GM19043 (cell line): Measurements from ENCODE around the gene SGCD.

Experiments used
- ATAC-seq: cut with Tn5 transposase; IDR thresholded peaks from one replicate; pipeline ENCODE4 v1.9.1; 2021; ENCODE audit warnings: low read depth; ENCODE audit not compliant: unreplicated experiment

Gene SGCD

DNA sequence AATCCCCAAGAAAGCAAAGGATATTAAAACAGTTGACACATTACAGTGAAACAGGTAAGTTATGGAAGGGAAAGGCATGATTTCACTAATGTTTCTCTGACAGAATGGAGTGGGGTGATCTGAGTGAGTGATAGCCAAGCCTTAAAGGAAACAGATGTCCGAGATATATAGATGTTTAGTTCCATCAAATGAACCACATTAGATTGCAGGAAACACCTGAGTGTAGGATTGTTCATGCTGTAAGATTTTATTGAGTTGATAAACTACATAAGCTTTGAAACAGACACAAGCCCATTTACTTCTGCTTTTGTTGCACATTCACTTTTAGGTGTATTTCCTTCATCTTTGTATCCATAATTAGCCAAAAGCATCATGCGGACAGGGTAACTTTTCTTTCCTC lies 356.0 kb downstream of the SGCD start:
- no peak for ATAC-seq

DNA sequence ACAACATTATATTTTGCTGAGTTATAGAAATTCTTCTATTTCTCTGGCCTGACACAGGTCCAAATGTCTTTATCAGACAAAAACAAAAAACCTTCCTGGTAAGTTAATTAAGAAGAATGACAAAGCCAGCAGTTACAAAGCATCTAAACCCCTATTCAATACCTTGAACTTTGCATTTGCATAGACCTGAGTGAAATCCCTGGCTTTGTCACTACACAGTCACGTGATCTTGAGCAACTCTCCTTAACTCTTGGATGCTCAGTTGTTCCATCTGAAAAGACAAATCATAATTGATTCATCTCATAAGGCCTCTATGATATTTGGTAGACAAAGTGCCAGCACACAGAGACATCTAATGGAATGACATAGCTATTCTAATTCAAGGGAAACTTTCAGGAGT lies 356.5 kb downstream of the SGCD start:
- no peak for ATAC-seq

DNA sequence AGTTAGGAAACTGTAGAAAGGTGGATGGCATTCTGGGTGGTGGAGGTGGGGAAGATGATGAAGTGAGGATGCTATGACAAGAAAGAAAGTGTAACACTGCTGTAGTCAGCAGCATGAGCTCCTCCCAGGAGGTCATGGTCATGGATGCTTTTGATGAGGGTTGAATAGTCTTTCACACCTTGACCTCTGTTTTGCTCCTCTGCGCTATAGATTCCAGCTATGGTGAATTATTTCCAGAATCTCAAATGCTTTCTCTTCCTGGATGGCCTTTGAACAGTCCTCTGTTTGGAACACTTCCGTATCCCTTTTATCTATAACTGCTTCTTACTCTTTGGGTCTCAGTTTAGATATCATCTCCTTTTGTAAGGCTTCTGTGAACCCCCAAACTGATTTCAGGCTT lies 357.3 kb downstream of the SGCD start:
- ATAC-seq: no peak

DNA sequence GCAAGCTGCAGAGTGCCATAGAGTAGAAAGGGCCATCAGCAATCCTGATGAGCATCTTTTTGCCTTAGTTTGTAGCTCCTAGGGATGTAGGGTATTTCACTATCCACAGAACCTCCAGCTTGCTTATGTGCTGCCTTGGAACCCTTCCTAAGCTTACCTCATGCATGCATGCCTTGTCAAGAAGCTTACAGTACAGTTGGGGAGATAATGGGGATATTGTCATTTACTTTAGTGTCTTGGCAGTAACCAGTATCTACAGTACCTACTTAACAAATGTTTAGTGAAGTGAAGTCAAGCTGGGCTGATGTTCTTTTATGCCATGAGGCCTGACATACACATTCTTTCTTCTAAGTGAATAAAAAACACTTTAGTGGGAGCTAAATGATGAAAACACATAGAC lies 358.5 kb downstream of the SGCD start:
- ATAC-seq: no peak

DNA sequence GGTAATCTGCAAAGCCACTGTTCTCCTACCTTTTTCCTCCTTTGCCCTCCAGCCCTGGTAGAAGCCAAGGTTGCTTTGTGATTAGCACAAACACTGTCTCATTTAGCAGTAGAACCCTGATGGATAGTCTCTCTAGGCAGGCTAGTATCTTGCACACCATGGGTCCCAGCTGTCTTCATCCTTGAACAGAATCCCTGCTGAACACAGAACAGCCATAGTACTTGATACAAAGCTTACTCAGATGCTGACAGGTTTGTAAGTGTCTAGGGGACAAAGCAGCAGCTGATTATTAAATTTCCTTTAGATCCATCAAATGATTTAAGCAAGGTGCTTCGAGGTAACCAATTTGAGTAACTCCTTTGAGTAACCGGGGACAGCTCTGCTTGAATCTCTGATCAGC lies 359.4 kb downstream of the SGCD start:
- no peak for ATAC-seq

DNA sequence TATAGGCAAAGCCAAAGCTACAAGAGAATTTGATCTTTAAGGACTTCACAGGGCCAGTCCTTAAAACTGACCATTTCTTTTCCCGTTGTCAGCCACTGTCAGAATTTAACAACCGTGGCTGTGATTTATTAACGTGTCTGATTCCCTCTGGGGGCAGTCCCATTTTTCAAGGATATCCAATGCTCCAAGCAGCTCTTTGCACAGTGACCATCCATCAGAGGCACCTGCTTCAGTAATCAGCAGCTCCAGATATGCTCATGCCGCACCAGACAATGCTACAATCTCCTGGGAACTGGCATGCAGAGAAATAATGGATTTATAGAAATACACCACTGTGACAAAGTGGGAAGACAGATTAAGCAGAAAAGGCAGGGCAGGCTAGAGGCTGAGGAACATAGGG lies 359.8 kb downstream of the SGCD start:
- ATAC-seq: no peak

DNA sequence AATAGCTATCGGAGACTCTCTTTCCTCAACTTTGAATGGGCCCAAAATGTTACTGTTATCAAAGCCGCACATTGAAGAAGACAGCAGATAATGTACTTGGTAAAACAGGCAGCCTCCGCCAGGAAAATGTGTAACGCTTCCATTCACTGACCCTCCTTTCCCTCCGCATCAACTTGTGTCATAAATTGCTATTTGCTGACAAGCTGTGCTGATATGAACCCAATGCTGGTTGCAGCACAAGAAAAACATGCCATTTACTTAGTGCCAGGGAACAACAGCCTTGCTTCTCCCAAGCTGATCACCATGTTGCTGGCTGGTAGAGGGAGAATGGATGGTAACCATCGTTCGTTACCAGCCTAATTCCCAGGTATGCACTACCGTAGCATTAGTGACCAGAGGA lies 360.6 kb downstream of the SGCD start:
- no peak for ATAC-seq

DNA sequence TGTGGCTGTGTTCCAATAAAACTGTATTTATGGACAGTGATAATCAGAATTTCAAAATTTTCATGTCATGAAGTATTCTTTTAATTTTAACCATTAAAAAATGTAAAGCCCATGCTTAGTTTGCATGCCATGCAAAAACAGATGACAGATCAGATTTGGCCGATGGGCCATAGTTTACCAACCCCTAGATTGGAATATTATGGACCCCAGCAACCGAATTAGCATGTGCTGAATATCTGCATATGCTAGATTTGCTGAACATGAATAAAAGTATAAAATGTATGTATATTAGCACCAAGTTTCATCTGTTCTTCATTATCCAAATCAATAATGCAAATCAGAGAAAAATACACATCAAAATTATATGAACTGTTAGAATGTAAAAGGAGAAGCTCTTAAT lies 364.6 kb downstream of the SGCD start:
- ATAC-seq: no peak

DNA sequence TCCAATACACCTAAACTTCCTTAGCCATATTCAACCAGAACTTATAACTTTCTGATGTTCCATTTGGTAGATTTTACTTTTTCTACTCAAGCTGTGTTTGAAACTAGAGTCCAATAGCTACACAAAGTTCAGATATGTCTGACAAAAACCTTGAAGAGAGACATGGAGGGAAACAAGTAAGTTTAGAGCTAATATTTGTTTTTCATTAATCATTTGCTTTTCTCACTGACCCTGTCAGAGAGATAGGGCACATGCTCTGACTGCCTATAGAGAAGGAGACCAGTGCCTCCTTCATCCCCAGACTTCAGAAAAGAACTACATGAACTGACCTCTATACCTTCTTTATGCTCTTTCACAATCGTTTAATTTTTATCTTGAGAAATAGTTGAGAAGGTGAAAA lies 366.1 kb downstream of the SGCD start:
- no peak for ATAC-seq

DNA sequence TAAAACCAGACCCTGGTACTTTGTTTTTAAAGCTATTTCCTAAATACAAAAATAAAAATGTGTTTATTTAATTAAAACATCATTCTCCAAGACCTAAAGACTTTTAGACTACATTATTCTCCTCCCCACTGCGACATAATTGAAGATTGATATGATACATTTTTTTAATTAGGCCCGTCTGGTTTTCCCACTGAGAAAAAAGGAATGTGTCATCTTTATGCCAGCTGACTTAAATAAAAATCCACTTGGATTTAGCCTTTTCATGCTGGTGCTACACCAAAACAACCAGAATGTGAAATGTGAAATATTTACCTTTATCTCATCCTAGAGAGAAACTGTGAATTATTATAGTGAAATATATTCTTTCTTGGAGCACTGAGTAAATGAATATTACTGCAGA lies 367.6 kb downstream of the SGCD start:
- ATAC-seq: no peak

DNA sequence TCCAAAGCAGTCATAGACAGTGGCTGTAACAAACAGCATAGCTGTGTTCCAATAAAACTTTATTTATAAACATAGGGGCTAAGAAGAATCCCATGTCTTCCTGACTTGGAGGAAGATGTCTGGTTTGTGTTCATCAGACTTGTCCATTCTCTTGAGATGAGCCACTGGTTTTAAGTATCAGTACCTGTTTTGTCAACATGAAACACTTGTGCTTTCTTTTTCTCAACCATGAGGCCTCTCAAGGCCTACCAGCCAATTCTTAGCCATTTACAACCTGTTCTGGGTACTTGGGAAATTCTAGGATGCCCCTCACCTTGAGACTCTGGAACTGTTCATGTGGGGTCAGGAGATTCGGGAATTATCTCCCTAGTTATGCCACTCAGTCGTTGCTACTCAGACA lies 368.8 kb downstream of the SGCD start:
- ATAC-seq: no peak

DNA sequence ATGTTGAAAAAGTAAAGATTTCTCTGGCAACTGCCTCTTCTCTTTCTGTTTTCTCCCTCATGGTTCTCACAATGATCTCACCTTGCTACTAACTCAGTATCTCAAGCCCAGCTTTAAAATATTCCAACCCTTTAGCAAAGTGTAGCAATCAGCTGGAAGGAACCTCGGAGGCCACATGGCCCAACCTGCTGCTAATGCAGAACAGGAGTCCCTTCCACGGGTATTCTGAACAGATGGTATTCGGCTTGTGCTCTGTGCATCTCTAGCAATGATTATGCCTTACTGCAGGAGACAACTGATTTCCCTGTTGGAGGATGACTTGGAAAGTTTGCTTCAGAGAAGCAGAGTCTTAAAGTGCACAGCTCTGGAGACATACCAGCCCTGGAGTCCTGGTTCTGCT lies 371.4 kb downstream of the SGCD start:
- ATAC-seq: no peak

DNA sequence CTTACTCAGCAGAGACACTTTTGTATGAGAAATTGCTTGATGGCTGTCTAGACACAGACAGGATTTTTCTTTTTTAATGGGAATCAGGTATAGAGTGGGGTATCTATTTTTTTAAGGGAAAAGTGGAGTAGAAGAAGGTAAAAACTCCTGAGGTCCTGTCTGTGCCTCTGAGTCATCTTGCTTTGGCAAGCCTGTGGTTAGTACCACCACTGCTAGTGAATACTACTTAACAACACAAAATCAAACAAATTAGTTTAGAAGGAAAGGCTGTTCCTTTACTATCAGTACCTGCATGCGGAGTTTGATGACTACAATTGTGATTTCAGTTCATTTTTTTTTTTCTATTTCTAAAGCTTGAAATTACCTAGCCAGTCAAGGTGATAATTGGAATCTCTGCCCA lies 372.2 kb downstream of the SGCD start:
- no peak for ATAC-seq

DNA sequence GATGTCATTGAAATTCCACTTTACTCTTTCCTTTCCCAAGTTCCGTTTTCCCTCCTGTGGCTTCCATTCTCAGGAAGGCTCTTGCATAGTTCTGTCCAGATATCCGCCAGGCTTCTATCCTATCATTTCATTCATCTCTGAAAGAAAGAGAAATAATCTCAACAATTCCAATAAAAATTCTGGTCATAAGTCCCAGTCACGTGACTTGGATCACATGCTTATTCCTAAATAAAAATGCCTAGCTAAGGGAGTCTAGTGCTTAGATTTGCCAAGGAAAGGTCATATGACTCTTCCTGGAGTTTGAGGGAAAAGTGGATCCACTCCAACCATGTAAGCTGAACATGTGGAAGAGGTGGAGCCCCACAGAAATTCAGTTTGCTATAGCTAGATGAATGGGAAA lies 377.2 kb downstream of the SGCD start:
- no peak for ATAC-seq

DNA sequence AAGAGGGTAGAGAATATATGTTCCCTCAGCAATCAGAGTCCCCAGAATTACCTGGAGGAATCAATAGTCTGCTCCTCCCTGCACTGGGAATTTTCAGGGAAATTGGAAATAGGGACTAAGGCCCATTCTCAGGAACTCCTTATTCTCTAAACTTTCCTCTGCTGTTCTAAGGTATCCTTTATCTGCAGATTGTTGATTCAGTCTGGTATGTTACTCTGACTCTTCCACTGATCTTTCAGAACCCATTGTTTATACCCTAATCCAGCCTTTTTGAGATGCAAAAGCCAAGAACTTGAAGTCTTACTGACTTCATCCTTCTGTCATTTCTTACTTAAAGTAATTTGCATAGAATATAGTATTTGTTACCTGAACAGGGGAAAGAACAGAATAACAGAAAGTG lies 379.7 kb downstream of the SGCD start:
- no peak for ATAC-seq

DNA sequence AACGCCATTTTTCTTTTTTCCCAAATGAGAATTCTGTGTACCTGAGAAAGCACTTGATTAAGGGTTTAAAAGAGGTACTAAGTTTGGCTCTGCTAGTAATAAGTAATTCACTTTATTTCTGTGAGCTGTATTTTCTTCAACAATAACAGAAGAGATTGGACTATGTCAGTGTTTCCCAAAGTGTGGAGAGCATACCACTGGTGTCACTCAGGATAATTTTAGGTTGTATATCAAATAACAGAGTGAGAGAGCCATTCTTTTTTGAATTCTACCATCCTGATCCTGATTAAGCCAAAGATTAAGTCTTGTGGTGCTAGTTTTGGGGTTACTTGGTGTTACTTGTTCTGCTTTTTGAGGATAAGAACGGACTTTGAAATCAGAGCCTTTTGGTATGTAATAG lies 380.8 kb downstream of the SGCD start:
- no peak for ATAC-seq

DNA sequence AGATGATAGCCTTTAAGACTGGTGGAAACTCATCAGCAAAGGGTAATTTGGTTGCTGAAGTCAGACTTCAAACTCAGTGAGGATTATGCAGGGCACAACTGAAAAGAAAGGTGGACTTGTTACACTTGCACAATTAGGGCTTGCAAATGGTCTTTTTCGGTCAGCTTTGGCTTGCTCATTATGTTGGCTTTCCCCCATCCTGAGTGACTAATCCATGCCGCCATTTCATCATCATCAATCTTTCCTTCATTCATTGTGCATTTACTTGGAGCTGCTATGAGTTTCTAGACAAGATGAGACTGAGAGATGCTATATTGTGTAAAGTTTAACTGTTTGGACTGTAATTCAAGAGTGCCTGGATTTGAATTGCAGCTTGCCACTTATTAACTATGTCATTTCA lies 388.3 kb downstream of the SGCD start:
- no peak for ATAC-seq

DNA sequence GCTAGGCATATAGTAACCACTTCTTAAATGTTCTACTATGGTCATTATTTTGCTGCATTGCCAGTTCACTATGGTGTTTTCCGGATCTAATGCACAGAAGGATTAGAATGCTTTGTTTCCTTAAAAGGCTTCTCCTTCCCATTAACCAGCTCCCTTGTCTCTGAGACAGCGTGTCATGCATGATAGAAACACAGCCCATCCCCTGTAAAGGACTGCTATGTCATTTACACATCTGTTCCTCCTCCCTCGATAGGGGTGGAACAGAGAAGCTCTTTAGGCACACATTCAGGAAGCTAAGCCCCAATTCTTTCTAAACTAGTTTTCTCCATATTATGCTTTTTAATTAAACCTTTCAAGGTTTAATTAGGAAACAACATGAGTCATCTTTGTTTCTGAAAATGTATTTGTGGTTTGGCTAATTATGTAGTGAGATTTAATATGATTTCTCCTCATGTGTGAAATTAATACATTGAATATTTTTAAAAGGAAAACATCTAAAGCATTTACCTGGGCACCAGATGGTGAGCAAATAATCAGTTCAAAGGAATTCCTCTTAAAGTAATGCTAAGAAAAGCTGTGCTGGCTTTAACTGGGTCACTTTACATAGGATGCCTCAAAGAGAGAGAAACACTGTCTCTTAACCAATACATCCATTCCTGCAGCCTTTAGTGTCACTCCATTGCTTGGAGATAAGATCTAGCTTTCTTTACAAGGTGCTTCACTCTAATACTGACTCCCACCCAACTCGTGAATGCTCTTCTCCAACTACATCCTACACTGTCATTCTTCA lies 389.8 kb downstream of the SGCD start:
- ATAC-seq: no peak

DNA sequence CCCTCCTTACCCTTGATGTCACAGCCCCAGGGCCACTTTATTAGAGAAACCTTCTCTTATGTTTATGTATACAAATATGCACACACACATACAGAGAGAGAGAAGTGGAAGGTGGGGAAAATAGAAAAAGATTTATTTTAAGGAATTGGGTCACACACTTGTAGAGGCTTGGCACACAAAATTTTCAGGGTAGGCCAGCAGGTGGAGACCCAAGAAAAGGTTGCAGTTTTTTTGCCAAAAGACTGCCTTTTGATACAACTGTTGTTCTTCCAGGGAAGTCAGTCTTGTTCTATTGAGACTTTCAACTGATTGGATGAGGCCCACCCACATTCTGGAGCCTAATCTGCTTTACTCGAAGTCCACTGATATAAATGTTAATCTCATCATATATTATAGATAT lies 392.0 kb downstream of the SGCD start:
- no peak for ATAC-seq

DNA sequence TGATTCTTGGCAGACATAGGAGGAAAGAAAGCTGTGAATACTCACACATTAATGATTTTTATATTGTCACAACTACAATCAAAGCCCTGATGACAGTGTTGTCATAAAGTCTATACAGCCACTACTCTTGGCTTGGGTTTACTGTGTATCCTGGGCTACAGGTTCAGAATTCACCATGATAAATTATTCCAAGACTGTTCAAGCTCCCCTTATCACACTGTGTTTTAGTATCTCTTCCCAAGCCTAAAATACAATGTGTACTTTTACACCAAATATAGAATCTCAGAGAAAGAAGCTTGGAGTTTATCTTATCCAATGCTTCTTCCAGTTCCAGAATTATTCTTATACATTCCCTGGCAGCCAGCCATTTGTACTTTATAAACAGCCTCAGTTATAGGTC lies 395.4 kb downstream of the SGCD start:
- ATAC-seq: no peak

DNA sequence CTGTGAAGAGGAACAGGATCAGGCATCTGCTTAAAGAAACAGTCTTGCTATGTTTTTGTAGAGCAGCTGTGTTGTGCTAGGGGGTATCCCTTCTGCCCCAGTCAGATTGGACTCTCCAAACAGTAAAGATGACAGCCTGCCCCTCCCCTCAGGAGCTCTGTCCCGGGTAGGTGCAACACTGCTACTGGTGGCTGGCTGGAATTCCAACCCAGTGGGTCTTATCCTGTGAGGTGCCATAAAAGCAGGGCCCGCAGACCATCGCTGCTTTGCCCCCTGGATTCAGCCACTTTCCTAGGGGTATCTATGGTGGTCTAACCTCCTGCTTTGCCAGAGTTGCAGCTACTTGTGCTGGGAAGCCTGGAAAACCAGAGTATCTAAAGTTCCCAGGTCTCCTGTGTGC lies 408.5 kb downstream of the SGCD start:
- no peak for ATAC-seq

DNA sequence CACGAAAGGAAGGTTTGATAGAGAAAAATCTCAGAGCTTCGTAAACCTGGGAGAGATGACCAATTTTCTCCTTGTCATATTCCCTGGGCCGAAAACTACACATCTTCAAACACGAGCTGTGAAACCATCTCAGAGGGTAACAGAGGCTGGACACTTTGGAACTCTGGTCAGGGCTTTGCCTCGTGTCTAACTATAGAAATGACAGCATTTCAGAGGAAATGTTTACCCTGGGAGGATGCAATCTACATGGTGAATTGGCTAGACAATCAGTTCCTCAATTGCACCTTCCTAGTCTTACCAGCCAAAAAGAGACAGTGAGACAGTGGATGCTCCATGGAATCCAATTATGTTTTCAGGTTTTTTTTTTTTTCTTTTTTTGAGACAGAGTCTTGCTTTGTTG lies 414.6 kb downstream of the SGCD start:
- ATAC-seq: no peak

DNA sequence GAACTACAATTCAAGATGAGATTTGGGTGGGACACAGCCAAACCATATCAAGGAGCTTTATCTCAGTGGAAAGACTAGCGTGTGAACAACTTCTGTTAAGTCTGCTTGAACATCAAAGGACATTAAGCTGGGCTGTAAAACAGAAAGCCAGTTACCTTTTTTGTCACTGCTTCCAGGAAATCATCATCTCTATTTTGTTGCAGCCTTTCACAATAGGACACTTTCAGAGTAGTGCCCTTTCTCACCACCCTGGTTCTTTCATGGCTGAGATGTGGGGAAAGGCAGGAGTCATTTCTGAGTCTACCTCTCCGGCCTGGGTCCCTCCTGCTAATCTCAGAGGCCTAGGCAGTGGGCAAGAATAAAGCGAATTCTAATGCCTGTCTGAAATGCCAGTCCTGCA lies 426.9 kb downstream of the SGCD start:
- ATAC-seq: no peak
